ENCODE data around the gene ACOT9.
"Not testable (repeated sequence)": the region's sequence is repeated elsewhere in the genome, so short reads cannot be mapped to it uniquely, and the experiment has no call there.

Gene ACOT9

GRCh38 chrX:23765868-23766267 is 22.8 kb upstream of the ACOT9 start:
- DNase-seq, result no peak

- no peak for DNase-seq
Measured at GRCh38 chrX:23765449-23765848, 22.4 kb upstream of the ACOT9 start.

- DNase-seq, result no peak
Measured at GRCh38 chrX:23764188-23764984, 21.3 kb upstream of the ACOT9 start.

- no peak for DNase-seq
Measured at GRCh38 chrX:23759821-23760220, 16.7 kb upstream of the ACOT9 start.

GRCh38 chrX:23756165-23756564 is 13.1 kb upstream of the ACOT9 start:
- peak; percentile 75 for DNase-seq

- DNase-seq, result no peak
Measured at GRCh38 chrX:23754664-23755063, 11.6 kb upstream of the ACOT9 start.

GRCh38 chrX:23752740-23753415 is 9.8 kb upstream of the ACOT9 start:
- no peak for DNase-seq

- DNase-seq, result no peak
Measured at GRCh38 chrX:23749576-23749975, 6.5 kb upstream of the ACOT9 start.

- no peak for DNase-seq
Measured at GRCh38 chrX:23749129-23749528, 6.1 kb upstream of the ACOT9 start.

GRCh38 chrX:23745786-23746185 is 2.7 kb upstream of the ACOT9 start:
- DNase-seq, result no peak

- not testable (repeated sequence) for DNase-seq
Measured at GRCh38 chrX:23743623-23743971, 521 bp upstream of the ACOT9 start.

GRCh38 chrX:23742174-23742696 is 841 bp downstream of the ACOT9 start:
- peak; percentile 46 for DNase-seq

GRCh38 chrX:23737413-23737812 is 5.7 kb downstream of the ACOT9 start:
- DNase-seq, result no peak

GRCh38 chrX:23736030-23736429 is 7.0 kb downstream of the ACOT9 start:
- DNase-seq, result no peak

GRCh38 chrX:23732704-23733103 is 10.4 kb downstream of the ACOT9 start:
- no peak for DNase-seq

GRCh38 chrX:23731951-23732350 is 11.1 kb downstream of the ACOT9 start:
- DNase-seq, result no peak

- DNase-seq, result no peak
Measured at GRCh38 chrX:23729214-23729613, 13.9 kb downstream of the ACOT9 start.

GRCh38 chrX:23727206-23727605 is 15.9 kb downstream of the ACOT9 start:
- DNase-seq, result no peak

GRCh38 chrX:23726191-23726590 is 16.9 kb downstream of the ACOT9 start:
- no peak for DNase-seq

- no peak for DNase-seq
Measured at GRCh38 chrX:23720117-23720677, 22.9 kb downstream of the ACOT9 start.

- no peak for DNase-seq
Measured at GRCh38 chrX:23705235-23705634, 37.8 kb downstream of the ACOT9 start.

GRCh38 chrX:23704673-23705206 is 38.3 kb downstream of the ACOT9 start:
- DNase-seq, result no peak

GRCh38 chrX:23699636-23700194 is 43.4 kb downstream of the ACOT9 start:
- no peak for DNase-seq

All from RPMI8226 (cell line).